Stimulated activated naive CD4-positive, alpha-beta T cell treated with Interleukin-2 at 50 U/mL for 16 hours (primary cell): Measurements from ENCODE around the gene ULK1.

ENCODE experiments used
- DNase-seq: peaks from one replicate; lab custom pipeline; 2025; lab: John Stamatoyannopoulos, UW

Gene ULK1

DNA sequence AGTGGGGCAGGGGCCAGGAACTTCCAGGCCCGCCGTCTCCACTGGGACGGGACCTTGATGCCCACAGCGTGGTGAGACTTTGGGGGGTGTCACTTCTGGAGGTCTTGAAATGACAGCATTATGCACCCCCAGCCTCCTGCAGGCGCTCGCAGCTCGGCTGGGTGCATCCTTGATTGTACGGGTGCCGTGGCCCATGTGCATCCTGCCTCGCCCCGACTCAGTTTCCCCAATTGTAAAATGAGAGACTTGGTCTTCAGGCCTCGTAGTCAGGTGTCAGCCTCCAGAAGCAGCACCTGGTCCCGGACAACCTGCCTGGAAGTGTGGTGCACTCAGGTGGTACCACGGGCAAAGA, 25.7 kb downstream of the ULK1 start:
- no peak for DNase-seq

DNA sequence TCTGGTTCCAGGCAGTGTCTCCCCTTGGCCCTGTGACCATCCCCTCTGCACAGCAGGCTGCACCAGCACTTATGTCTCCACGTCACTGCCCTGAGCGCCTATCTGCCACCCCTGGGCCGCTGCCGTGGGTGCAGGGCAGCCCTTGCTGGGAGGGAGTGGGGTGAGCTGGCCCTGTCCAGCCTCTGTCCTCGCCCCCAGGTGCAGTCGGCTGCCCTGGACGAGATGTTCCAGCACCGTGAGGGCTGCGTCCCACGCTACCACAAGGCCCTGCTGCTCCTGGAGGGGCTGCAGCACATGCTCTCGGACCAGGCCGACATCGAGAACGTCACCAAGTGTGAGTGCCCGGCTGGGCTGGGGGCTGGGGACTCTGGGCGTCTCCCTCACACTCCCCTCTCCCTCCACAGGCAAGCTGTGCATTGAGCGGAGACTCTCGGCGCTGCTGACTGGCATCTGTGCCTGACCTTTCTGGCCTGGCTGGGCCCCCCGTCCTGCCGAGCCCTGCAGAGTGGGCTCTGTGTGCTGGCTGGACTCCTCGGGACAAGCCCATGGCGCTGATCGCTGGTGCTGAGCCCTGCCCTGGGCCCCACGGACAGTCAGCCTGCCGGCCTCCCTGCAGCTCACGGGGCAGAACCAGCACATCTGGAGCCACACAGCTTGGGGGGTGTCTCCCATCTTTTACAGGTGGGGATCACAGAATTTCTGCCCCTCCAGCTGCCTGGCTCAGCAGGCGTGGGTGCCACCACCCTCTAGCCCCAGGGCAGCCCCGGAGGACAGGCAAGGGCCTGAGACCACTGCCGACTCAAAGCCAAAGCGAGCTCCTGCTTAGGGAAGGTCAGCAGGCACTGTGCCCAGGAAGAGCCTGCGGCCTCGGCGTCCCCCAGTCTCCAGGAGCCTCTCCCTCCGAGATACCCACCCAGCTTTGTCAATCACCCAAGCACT, 26.7 kb downstream of the ULK1 start:
- DNase-seq: no peak

DNA sequence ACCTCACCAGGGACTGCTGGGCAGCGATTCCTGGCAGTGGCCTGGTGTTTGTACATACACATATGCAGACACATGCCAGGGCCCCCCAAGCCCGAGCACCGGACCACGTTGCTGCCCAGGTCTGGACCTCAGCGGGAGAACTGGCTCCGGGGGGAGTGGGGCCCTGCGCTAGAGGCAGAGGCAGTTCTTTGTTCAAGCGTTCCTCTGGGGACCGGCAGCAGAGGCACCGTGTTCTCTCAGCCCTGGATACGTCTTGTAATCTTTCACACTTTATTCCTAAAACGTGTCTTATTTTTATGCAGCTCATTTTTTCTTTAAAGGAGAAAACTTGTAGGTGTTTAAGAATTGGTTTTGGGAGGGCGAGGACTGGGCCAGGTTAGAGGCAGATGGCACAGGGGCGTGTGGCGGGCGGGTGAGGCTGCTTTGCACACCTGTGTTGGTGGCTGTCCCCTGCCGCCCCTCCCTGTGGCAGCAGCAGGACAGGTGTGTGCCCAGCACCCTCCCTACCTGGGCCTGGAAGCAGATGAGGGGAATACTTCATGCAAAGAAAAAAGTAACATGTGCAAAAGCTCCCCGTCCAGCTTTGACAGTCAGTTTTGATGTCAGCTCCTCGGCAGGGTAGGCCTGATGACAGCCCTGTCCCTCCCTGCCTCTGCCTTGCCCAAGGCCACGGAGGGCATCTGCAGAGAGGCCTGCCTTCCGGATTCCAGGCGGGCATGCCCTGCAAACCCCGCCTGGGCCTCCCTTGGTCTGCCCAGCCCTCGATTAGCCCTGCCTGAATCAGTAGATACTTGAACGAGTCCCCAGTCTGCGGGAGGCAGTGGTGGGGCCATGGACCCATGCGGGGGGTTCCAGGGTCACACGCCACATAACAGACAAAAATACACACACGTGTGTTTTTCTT, 27.7 kb downstream of the ULK1 start:
- DNase-seq: no peak

DNA sequence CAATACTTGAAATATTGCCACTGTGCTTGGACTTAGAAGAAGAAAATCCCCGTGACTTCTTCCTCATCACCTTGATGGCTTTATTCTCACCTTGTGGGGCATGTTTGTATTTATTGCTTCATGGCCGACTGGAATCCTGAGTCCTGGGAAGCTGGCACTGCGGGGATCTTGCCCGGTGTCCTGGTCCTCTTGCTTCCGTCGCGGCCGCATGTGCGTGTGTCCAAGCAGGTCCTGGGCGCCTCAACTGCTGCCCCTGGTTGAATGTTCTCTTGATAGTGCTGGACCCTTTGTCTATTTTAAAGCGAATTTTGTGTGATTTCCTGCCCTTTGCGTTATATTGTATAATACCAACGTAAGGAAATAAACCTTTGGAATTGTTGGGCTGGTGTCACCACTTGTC, 28.4 kb downstream of the ULK1 start:
- no peak for DNase-seq

DNA sequence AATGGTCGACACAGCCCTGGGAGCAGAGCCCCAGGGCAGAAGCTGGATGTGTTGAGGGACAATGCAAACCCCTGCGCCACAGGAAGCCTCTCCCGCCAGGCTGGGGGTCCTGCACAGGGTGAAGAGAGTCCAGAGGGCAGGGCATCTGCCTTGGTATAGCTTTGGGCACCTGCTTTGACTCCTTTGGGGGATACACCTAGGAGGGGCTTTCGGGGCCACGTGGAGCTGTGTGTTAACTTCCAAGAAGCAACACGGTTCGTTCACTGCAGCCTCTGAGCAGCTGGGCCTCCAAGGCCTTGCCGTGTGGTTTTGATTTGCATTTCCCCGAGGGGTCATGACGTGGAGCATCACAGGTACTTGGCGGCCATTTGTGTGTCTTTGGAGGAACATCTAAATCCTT, 28.8 kb downstream of the ULK1 start:
- DNase-seq: no peak

DNA sequence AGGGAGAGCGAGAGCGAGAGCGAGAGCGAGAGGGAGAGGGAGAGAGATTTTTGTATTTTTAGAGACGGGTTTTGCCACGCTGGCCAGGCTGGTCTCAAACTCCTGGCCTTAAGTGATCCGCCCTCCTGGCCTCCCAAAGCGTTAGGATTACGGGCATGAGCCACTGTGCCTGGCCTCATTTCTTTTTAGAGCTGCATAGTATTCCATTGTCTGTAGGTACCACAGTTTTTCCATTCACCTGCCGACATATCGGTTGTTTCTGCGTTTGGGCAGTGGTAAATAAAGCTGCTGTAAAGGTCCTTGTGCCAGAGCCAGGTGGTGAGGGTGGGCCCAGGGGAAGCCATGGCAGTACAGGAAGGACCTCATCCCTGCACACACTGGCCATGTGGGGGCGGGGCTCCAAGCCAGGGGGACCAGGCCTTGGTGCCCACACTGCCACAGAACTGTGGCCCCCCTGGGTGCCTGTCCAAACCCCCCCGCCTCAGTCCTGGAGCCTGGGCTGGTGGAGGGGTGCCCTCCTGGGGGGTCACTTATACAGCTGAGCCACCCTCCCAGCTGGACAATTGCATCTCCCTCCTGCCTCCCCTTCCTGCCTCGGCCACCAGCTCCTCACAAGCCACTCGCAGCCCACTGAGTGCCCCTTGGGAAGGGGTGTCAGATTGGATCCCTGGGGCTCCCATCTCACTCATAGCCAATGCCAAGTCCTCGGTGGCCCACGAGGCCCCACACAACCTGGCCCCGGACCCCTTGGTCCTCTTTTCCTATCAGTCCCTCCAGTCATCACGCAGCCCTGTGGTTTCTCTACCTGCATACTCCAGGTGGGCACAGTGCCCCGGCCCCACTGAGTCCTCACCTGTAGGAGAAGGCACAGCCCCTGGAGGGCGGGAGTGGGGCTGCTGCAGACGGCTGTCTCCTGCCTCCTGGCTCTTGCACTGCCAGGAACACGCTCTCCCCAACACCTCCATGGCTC, 33.0 kb downstream of the ULK1 start:
- DNase-seq: no peak

DNA sequence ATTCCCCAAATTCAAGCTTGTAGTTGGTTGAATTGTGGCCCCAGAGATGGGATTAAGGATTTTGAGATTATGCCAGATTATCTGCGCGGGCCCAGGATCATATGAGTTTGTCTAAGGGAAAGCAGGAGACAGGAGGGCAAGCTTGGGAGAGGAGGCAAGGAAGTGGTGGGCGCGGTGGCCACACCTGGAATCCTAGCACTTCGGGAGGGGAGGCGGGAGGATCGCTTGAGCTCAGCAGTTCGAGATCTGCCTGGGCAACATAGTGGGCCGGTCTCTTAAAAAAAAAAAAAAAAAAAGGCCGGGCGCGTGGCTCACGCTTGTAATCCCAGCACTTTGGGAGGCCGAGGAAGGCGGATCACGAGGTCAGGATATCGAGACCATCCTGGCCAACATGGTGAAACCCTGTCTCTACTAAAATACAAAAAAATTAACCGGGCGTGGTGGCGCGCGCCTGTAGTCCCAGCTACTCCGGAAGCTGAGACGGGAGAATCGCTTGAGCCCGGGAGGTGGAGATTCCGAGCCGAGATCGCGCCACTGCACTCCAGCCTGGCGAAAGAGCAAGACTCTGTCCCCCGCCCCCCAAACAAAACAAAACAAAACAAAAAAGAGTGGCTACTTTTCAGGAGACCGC, 33.8 kb downstream of the ULK1 start:
- DNase-seq: no peak

DNA sequence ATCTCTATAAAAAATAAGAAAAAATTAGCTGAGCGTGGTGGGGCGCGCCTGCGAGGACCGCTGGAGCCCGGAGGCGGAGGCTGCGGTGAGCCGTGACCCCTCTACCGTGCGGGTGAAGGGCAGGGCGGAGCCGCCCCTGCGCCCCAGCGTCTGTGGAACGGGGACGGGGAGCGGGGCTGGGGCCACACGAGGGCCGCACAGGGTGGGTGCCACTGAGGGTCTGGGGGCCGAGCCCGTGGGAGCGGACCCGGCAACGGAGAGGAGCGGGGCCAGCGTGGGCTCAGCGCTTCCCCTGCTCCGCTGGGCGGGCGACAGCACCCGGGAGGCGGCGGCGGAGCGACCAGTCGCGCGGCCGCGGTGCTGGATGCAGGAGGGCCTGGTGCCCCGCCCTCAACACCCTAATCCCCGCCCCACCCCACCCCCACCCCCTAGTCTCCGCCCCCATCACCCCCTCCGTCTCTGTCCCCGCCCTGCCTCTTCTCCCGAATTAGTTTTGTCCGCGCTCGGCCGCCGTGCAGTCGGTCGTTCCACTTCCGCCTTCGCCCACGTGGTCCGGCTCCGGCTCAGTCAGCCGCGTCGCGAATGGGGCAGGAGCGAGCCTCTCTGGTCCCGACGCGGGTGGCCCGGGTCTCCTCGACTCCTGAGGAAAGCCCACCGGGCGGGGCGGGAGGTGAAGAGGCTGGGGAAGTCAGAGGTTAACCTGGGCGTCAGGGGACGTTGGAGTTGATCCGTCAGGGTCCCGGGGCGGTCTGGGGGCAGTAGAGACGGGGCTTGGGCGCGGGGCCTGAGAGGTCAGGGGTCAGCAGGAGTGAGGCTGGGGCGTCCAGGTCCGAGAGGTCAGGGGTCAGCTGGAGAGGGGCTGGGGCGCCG, 34.5 kb downstream of the ULK1 start, which contains the start of gene PUS1:
TSS of gene PUS1 (plus strand) at position 566 of the 870 bp plus-strand sequence. CDS start 447 bp downstream, outside the sequence.
- peak; percentile 94 for DNase-seq

DNA sequence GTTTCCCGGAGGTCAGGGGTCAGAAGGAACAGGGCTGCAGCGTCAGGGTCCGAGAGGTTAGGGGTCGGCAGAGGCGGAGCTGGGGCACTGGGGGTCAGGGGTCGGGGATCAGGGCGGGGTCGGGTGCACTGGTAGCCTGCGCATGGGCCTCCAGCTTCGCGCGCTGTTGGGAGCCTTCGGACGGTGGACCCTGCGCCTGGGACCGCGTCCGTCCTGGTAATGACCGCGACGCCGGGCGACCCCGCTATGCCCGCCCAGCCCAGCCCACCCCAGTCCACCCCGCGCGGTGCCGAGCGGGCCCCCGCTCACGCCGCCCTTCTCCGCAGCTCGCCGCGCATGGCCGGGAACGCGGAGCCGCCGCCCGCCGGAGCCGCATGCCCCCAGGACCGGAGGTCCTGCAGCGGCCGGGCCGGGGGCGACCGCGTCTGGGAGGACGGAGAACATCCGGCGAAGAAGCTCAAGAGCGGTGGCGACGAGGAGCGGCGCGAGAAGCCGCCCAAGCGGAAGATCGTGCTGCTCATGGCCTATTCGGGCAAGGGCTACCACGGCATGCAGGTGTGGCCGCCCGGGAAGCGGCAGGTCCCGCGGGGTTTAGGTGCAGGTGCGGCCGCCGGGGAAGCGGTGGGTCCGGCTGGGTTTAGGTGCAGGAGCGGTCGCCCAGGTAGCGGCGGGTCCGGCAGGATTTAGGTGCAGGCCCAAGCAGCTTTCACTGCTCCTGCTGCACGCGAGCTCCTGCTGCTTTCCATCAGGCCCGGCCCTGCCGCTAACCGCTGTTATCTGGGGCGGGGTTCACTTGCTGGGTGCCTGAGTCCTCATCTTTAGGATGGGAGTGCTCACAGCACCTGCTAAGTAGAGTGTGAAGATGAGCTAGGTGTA, 35.4 kb downstream of the ULK1 start:
- DNase-seq: peak; percentile 31

DNA sequence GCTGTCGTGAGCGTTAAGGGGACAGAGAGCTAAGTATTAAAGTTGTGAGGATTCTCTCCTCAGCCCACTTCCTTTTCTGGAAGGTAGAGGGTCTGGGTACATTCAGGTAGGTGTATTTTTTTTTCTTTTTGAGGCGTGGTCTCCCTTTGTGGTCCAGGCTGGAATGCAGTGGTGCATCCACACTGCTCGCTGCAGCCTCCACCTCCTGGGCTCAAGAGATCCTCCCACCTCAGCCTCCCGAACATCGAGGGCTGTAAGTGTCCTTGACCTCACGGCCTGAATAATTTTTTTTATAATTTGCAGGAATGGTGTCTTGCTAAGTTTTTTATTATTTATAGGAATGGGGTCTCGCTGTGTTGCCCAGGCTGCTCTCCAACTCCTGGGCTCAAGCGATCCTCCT, 36.1 kb downstream of the ULK1 start:
- no peak for DNase-seq

DNA sequence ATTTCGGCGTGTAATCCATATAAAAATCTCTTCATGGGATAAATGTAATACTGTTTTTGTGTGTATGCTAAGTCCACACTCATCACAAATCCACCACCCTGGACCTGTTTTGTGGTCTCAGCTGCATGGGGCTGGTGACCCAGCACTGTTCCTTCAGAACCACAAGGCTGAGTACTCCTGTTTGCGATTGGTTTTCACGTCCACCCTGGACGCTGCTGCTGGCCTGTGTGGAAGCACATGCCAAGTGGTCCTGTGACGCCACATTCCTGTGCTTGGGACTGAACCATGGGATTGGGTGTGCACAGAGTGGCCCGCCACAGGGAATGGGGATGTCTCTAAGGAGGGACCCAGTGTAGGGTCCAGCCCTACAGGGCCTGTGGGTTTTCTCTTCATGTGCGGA, 39.0 kb downstream of the ULK1 start:
- no peak for DNase-seq

DNA sequence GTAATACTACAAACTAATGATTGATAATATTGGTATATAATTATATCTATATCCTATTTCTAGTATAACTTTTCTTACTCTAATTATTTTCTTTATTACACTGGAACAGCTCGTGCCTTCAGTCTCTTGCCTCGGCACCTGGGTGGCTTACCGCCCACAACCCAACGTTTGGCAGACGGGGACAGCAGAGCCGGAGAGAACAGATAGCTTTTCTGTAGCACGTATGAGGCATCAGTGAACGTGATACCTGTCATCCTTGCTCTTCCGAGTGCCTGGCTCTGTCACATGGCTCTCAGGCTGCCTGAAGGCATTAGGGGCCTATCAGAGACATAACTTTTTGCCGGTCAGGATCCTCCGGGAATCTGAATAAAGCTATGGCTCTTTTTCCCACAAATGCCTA, 40.1 kb downstream of the ULK1 start:
- no peak for DNase-seq

DNA sequence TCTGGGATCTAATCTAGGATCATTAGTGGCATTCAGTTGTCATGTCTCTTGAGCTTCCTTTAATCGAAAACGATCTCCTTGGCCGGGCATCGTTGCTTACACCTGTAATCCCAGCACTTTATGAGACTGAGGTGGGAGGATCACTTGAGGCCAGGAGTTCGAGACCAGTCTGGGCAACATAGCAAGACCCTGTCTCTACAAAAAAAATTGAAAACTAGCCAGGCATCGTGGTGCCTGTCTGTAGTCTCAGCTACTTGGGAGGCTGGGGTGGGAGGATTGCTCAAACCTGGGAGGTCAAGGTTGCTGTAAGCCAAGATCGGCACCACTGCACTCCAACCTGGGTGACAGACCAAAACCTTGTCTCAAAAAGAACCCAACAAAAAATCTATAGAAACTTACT, 43.7 kb downstream of the ULK1 start:
- no peak for DNase-seq

DNA sequence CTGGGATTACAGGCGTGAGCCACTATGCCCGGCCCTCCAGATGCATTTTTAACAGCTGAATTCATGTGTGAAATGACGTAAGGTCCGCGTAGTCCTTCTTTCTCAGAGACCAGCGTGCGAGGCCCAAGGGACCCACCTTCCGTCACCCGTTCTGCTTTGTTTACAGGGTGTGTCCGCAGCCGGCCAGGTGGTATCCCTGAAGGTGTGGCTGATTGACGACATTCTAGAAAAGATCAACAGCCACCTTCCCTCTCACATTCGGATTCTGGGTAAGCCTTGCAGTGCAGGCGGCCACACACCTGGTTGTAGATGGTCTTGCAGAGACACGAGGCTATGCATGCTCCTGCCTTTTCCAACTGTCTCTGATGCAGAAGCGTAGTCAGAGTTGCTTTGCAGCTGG, 44.6 kb downstream of the ULK1 start:
- DNase-seq: no peak

DNA sequence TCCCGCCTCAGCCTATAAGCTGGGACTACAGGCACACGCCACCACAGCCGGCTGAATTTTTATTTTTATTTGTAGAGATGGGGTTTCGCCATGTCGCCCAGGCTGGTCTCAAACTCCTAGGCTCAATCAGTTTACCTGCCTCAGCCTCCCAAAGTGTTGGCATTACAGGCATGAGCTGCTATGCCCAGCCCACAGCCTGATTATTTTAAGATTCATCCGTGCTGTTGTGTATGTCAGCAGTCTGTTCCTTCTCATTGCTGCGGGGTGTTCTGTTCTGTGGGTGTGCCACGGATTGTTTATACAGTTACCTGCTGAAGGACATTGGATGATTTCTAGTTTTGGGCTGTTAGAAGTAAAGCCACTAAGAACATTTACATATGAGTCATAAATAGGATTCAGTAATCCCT, 45.7 kb downstream of the ULK1 start:
- no peak for DNase-seq

DNA sequence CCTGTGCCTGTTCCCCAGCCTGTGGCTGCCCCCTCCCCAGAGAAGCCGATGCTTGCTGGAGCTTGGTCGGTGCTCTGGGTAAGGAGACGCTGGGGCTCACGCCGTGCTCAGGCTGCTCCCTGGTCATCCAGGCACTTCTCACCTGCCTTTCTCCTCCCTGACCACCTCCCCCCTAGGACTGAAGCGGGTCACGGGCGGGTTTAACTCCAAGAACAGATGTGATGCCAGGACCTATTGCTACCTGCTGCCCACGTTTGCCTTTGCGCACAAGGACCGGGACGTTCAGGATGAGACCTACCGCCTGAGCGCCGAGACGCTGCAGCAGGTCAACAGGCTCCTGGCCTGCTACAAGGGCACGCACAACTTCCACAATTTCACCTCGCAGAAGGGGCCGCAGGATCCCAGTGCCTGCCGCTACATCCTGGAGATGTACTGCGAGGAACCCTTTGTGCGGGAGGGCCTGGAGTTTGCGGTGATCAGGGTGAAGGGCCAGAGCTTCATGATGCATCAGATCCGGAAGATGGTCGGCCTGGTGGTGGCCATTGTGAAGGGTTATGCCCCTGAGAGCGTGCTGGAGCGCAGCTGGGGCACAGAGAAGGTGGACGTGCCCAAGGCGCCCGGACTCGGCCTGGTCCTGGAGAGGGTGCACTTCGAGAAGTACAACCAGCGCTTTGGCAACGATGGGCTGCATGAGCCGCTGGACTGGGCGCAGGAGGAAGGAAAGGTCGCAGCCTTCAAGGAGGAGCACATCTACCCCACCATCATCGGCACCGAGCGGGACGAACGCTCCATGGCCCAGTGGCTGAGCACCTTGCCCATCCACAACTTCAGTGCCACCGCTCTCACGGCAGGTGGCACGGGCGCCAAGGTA, 46.9 kb downstream of the ULK1 start:
- DNase-seq: no peak

DNA sequence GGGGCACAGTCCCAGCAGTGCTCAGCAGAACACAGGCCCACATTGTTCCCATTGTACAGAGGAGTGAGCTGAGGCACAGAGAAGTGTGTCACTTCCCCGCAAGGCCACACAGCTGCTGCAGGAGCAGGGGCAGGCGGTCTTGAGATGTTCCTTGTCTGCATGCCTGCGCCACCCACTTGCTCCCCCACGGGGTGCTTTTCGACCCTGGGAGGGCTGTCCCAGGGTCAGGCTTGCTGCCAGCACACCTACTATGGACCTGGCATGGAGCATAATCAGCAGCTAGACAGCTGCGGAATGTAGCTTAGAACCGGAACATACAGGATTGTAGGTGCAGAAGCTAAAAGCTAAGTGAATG, 47.5 kb downstream of the ULK1 start:
- no peak for DNase-seq

DNA sequence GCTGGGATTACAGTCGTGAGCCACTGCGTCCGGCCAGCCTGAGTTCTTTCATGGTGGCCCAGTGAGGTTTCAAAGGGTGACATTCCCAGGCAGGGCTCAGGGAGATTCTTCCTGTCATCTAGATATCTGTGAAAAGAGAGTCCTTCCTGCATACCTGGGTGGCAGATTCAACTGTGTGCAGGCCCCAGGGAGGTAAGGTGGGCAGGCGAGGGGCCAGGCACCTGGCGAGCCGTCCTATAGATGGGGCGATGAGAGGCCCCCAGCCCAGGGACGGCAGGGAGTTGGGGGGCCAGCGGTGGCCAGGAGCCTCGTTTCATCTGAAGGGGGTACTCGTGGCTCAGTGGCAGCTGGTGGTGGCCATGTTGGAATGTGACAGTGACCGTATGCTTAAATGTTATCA, 48.2 kb downstream of the ULK1 start:
- no peak for DNase-seq
